Activated T-cell treated with anti-CD3 and anti-CD28 coated beads, Interleukin-2, amount 50 U/mL, for 4 hours (primary cell): Measurements from ENCODE around the gene NEURL1. TPM values are rescaled to one million over a fixed set of nuclear protein-coding genes. Genes with fewer than 3 reads are reported as not detected.
"Not testable (repeated sequence)": the region's sequence is repeated elsewhere in the genome, so short reads cannot be mapped to it uniquely, and the experiment has no call there.

Experiments
- ATAC-seq, 2 donors: fragments of 200-7000 bp; cut with Tn5 transposase; one replicate each; pipeline ENCODE4 v1.10.0; 2021
- DNase-seq: peaks from one replicate; pipeline ENCODE4 v3.0.0-alpha.2; 2020
- H3K27me3 Mint-ChIP-seq: one replicate; pipeline ENCODE4 v1.8.0; 2021; ENCODE audit warnings: low read depth, mixed read lengths
- H3K36me3 Mint-ChIP-seq: one replicate; pipeline ENCODE4 v1.8.0; 2022; ENCODE audit warnings: mixed read lengths; ENCODE audit not compliant: insufficient read depth
- H3K4me1 Mint-ChIP-seq: one replicate; pipeline ENCODE4 v1.8.0; 2021; ENCODE audit warnings: low read depth, mixed read lengths
- H3K4me3 Mint-ChIP-seq: one replicate; pipeline ENCODE4 v1.8.0; 2021; ENCODE audit warnings: mild to moderate bottlenecking, moderate library complexity, mixed read lengths
- H3K9me3 Mint-ChIP-seq: one replicate; pipeline ENCODE4 v1.8.0; 2021; ENCODE audit warnings: mixed read lengths
- total RNA-seq, 3 donors: library from RNA; stranded (reverse); gene quantifications; one replicate each; pipeline ENCODE4 v1.2.1, GENCODE V29; 2021

Gene NEURL1
- total RNA-seq, 3 donors from 2014 or later = 0.84 to 2.0 (median 1.5) TPM

GRCh38 chr10:103630156-103630555 is 136.7 kb downstream of the NEURL1 start:
- no peaks in the 10 kb centered on the region for H3K9me3 Mint-ChIP-seq
- ATAC-seq (no peak), DNase-seq (no peak)
- no peaks in the 10 kb centered on the region for H3K27me3 Mint-ChIP-seq
- no peak overlapping the region for H3K4me3 Mint-ChIP-seq
- peaks cover 4% of the 10 kb centered on the region for H3K36me3 Mint-ChIP-seq
- no peaks in the 10 kb centered on the region for H3K4me1 Mint-ChIP-seq

GRCh38 chr10:103632247-103632642 is 138.7 kb downstream of the NEURL1 start:
- no peak overlapping the region for H3K4me3 Mint-ChIP-seq
- DNase-seq = no peak
- H3K36me3 Mint-ChIP-seq = no peaks in the 10 kb centered on the region
- H3K4me1 Mint-ChIP-seq = no peaks in the 10 kb centered on the region
- H3K9me3 Mint-ChIP-seq = no peaks in the 10 kb centered on the region
- no peak for ATAC-seq
- no peaks in the 10 kb centered on the region for H3K27me3 Mint-ChIP-seq

- ATAC-seq = not testable (repeated sequence)
Observed at GRCh38 chr10:103632871-103633270, 139.4 kb downstream of the NEURL1 start.

GRCh38 chr10:103633846-103634245 is 140.3 kb downstream of the NEURL1 start:
- H3K4me3 Mint-ChIP-seq = no peak overlapping the region
- H3K4me1 Mint-ChIP-seq = no peaks in the 10 kb centered on the region
- no peak for ATAC-seq

More at GRCh38 chr10:103632871-103633270, 139.4 kb downstream of the NEURL1 start:
- not testable (repeated sequence) for H3K36me3 Mint-ChIP-seq, H3K4me1 Mint-ChIP-seq, H3K9me3 Mint-ChIP-seq, H3K27me3 Mint-ChIP-seq, H3K4me3 Mint-ChIP-seq, DNase-seq

GRCh38 chr10:103635580-103635979 is 142.1 kb downstream of the NEURL1 start:
- ATAC-seq = no peak
- Mint-ChIP-seq H3K4me1 (no peaks in the 10 kb centered on the region), H3K27me3 (no peaks in the 10 kb centered on the region), H3K4me3 (no peak overlapping the region), H3K36me3 (no peaks in the 10 kb centered on the region), H3K9me3 (no peaks in the 10 kb centered on the region)
- DNase-seq = no peak

More at GRCh38 chr10:103633846-103634245, 140.3 kb downstream of the NEURL1 start:
- no peaks in the 10 kb centered on the region for H3K36me3 Mint-ChIP-seq
- DNase-seq = no peak
- no peaks in the 10 kb centered on the region for H3K9me3 Mint-ChIP-seq
- no peaks in the 10 kb centered on the region for H3K27me3 Mint-ChIP-seq

GRCh38 chr10:103636492-103636891 is 143.0 kb downstream of the NEURL1 start:
- Mint-ChIP-seq H3K36me3 (no peaks in the 10 kb centered on the region), H3K4me1 (no peaks in the 10 kb centered on the region), H3K27me3 (no peaks in the 10 kb centered on the region), H3K9me3 (no peaks in the 10 kb centered on the region), H3K4me3 (no peak overlapping the region)
- no peak for ATAC-seq
- no peak for DNase-seq

GRCh38 chr10:103637011-103637410 is 143.5 kb downstream of the NEURL1 start:
- H3K4me3 Mint-ChIP-seq = no peak overlapping the region
- no peaks in the 10 kb centered on the region for H3K27me3 Mint-ChIP-seq
- H3K9me3 Mint-ChIP-seq = no peaks in the 10 kb centered on the region
- DNase-seq = no peak
- H3K36me3 Mint-ChIP-seq = no peaks in the 10 kb centered on the region
- H3K4me1 Mint-ChIP-seq = no peaks in the 10 kb centered on the region
- ATAC-seq = no peak

GRCh38 chr10:103637927-103638557 is 144.5 kb downstream of the NEURL1 start:
- Mint-ChIP-seq H3K36me3 (no peaks in the 10 kb centered on the region), H3K9me3 (no peaks in the 10 kb centered on the region), H3K4me3 (no peak overlapping the region)

GRCh38 chr10:103638948-103639347 is 145.4 kb downstream of the NEURL1 start:
- no peaks in the 10 kb centered on the region for H3K27me3 Mint-ChIP-seq
- H3K4me3 Mint-ChIP-seq = no peak overlapping the region
- ATAC-seq (no peak), DNase-seq (no peak)
- H3K36me3 Mint-ChIP-seq = no peaks in the 10 kb centered on the region
- no peaks in the 10 kb centered on the region for H3K4me1 Mint-ChIP-seq
- no peaks in the 10 kb centered on the region for H3K9me3 Mint-ChIP-seq

More at GRCh38 chr10:103637927-103638557, 144.5 kb downstream of the NEURL1 start:
- H3K4me1 Mint-ChIP-seq = no peaks in the 10 kb centered on the region
- H3K27me3 Mint-ChIP-seq = no peaks in the 10 kb centered on the region
- ATAC-seq (no peak), DNase-seq (no peak)

GRCh38 chr10:103640436-103641181 is 147.1 kb downstream of the NEURL1 start:
- DNase-seq (no peak), ATAC-seq (no peak)
- Mint-ChIP-seq H3K27me3 (no peaks in the 10 kb centered on the region), H3K4me1 (no peaks in the 10 kb centered on the region), H3K4me3 (no peak overlapping the region), H3K9me3 (no peaks in the 10 kb centered on the region), H3K36me3 (no peaks in the 10 kb centered on the region)

GRCh38 chr10:103641326-103641725 is 147.8 kb downstream of the NEURL1 start:
- no peaks in the 10 kb centered on the region for H3K4me1 Mint-ChIP-seq
- ATAC-seq = no peak
- no peaks in the 10 kb centered on the region for H3K36me3 Mint-ChIP-seq
- H3K27me3 Mint-ChIP-seq = no peaks in the 10 kb centered on the region
- H3K9me3 Mint-ChIP-seq = no peaks in the 10 kb centered on the region
- no peak overlapping the region for H3K4me3 Mint-ChIP-seq
- no peak for DNase-seq

Other genes starting within 250 kb of the NEURL1 start
- gene RPEL1, start 247.8 kb upstream of the NEURL1 start, total RNA-seq = under 1 TPM in 1 of 3 donors, not detected in 2; 0.18 TPM
- gene INA, start 216.6 kb upstream of the NEURL1 start, total RNA-seq = under 1 TPM; 0.27 to 0.38 (median 0.32) TPM
- 10 to 100 TPM; 15.8 to 18.1 (median 16.9) TPM for gene PCGF6, start 142.6 kb upstream of the NEURL1 start, total RNA-seq
- 1 to 10 TPM; 6.9 to 9.6 (median 7.8) TPM for gene TAF5, start 125.7 kb upstream of the NEURL1 start, total RNA-seq
- 100 to 1,000 TPM; 426 to 450 (median 433) TPM for gene ATP5MK, start 97.2 kb upstream of the NEURL1 start, total RNA-seq
- 100 to 1,000 TPM; 122 to 127 (median 124) TPM for gene PDCD11, start 97.1 kb upstream of the NEURL1 start, total RNA-seq
- gene CALHM2, start 41.3 kb upstream of the NEURL1 start, total RNA-seq = 1 to 10 TPM; 2.8 to 6.0 (median 3.8) TPM
- gene CALHM1, start 34.8 kb upstream of the NEURL1 start, total RNA-seq = not detected
- not detected for gene CALHM3, start 14.5 kb upstream of the NEURL1 start, total RNA-seq